Liver (tissue), 9 donors: ENCODE data around the gene CRYBG1. TPM values are rescaled to one million over a fixed set of nuclear protein-coding genes. Genes with fewer than 3 reads are reported as not detected.

Source experiments
- DNase-seq: peaks from one replicate; pipeline ENCODE4 v3.0.0-alpha.2; 2017; ENCODE audit warnings: low spot score
- H3K27ac ChIP-seq, 2 donors: one replicate each; pipeline ENCODE4 v1.7.0; 2013; ENCODE audit warnings: inconsistent platforms in 2 of 2, low read length in 2 of 2, control low read depth in 1 of 2, low read depth in 1 of 2, mild to moderate bottlenecking in 1 of 2
- H3K27me3 ChIP-seq, 4 donors: one replicate each; pipeline versions ENCODE4 v1.6.1 to v1.7.0; 2013; ENCODE audit warnings: low read length in 3 of 4, inconsistent platforms in 1 of 4, mild to moderate bottlenecking in 1 of 4, moderate library complexity in 1 of 4; ENCODE audit not compliant: control insufficient read depth in 4 of 4, insufficient read depth in 4 of 4
- H3K36me3 ChIP-seq, 4 donors: one replicate each; pipeline versions ENCODE4 v1.6.1 to v1.7.0; 2013; ENCODE audit warnings: low read length in 3 of 4, mild to moderate bottlenecking in 3 of 4, low read depth in 1 of 4, moderate library complexity in 1 of 4; ENCODE audit not compliant: control insufficient read depth in 4 of 4, insufficient read depth in 3 of 4
- H3K4me1 ChIP-seq, 4 donors: one replicate each; pipeline versions ENCODE4 v1.6.1 to v1.7.0; 2013; ENCODE audit warnings: low read length in 3 of 4, mild to moderate bottlenecking in 3 of 4, moderate library complexity in 1 of 4; ENCODE audit not compliant: control insufficient read depth in 4 of 4, insufficient read depth in 4 of 4
- H3K4me3 ChIP-seq, 3 donors: one replicate each; pipeline versions ENCODE4 v1.6.1 to v1.7.0; 2013; ENCODE audit warnings: low read length in 3 of 3, control low read depth in 1 of 3, low read depth in 1 of 3, mild to moderate bottlenecking in 1 of 3
- H3K9ac ChIP-seq, 2 donors: one replicate each; pipeline ENCODE4 v1.7.0; 2013; ENCODE audit warnings: low read length in 2 of 2, mild to moderate bottlenecking in 2 of 2, moderate library complexity in 2 of 2, control low read depth in 1 of 2, low read depth in 1 of 2
- H3K9me3 ChIP-seq, 4 donors: one replicate each; pipeline versions ENCODE4 v1.6.1 to v1.7.0; 2013; ENCODE audit warnings: low read length in 3 of 4; ENCODE audit not compliant: control insufficient read depth in 4 of 4
- ATF3 ChIP-seq: IDR thresholded peaks from 2 replicates; pipeline ENCODE4 v1.6.1; 2016; ENCODE audit warnings: antibody characterized with exemption
- CTCF ChIP-seq: fragments of 150-350 bp; IDR thresholded peaks from 2 replicates; pipeline ENCODE4 v1.5.1; 2017; ENCODE audit warnings: improper control_type of control experiment, low read depth, low read length; ENCODE audit not compliant: missing input control
- EGR1 ChIP-seq, 2 donors: IDR thresholded peaks; 2 replicates each; pipeline ENCODE4 v1.6.1; 2016 to 2018; ENCODE audit warnings: antibody characterized with exemption in 2 of 2, low read depth in 2 of 2
- FOXA1 ChIP-seq: IDR thresholded peaks from 2 replicates; pipeline ENCODE4 v1.6.1; 2016; ENCODE audit warnings: antibody characterized with exemption
- FOXA2 ChIP-seq: IDR thresholded peaks from 2 replicates; pipeline ENCODE4 v1.6.1; 2016; ENCODE audit warnings: antibody characterized with exemption
- HNF4A ChIP-seq, 2 donors: conservative IDR thresholded peaks; 2 replicates each; pipeline ENCODE4 v1.6.1; 2016; ENCODE audit warnings: antibody characterized with exemption in 2 of 2, mild to moderate bottlenecking in 2 of 2
- HNF4G ChIP-seq: IDR thresholded peaks from 2 replicates; pipeline ENCODE4 v1.6.1; 2016; ENCODE audit warnings: antibody characterized with exemption
- JUND ChIP-seq, 2 donors: IDR thresholded peaks; 2 replicates each; pipeline ENCODE4 v1.6.1; 2016; ENCODE audit warnings: antibody characterized with exemption in 2 of 2
- MAX ChIP-seq: IDR thresholded peaks from 2 replicates; pipeline ENCODE4 v1.6.1; 2016; ENCODE audit warnings: antibody characterized with exemption
- NR2F2 ChIP-seq: IDR thresholded peaks from 2 replicates; pipeline ENCODE4 v1.6.1; 2016; ENCODE audit warnings: antibody characterized with exemption
- RAD21 ChIP-seq, 2 donors: IDR thresholded peaks; 2 replicates each; pipeline ENCODE4 v1.6.1; 2016; ENCODE audit warnings: antibody characterized with exemption in 2 of 2, mild to moderate bottlenecking in 2 of 2
- REST ChIP-seq: IDR thresholded peaks from 2 replicates; pipeline ENCODE4 v1.6.1; 2016; ENCODE audit warnings: antibody characterized with exemption, mild to moderate bottlenecking
- RXRA ChIP-seq, 2 donors: IDR thresholded peaks; 2 replicates each; pipeline ENCODE4 v1.6.1; 2017 to 2018; ENCODE audit warnings: antibody characterized with exemption in 2 of 2, mild to moderate bottlenecking in 1 of 2
- SP1 ChIP-seq: IDR thresholded peaks from 2 replicates; pipeline ENCODE4 v1.6.1; 2018; ENCODE audit warnings: antibody characterized with exemption, mild to moderate bottlenecking
- TAF1 ChIP-seq: conservative IDR thresholded peaks from 2 replicates; pipeline ENCODE4 v1.6.1; 2016; ENCODE audit warnings: antibody characterized with exemption, mild to moderate bottlenecking
- YY1 ChIP-seq: IDR thresholded peaks from 2 replicates; pipeline ENCODE4 v1.6.1; 2016; ENCODE audit warnings: antibody characterized with exemption, mild to moderate bottlenecking
- ZBTB33 ChIP-seq: IDR thresholded peaks from 2 replicates; pipeline ENCODE4 v1.6.1; 2016; ENCODE audit warnings: antibody characterized with exemption
- WGBS: extraction: QIAGEN DNeasy Blood & Tissue Kit; methylation state at CpG from one replicate; pipeline ENCODE4 v1.1.7; 2013; 5-methylcytosine and 5-hydroxymethylcytosine counted together
- polyA plus RNA-seq, 2 donors: library from polyadenylated mRNA; stranded (reverse) in 1 of 2; unstranded in 1 of 2; fragments of 200-250 nt in 1 of 2; fragments of >200 nt in 1 of 2; fragmentation: Nextera tagmentation in 1 of 2; extraction: Ambion mirVana in 1 of 2; gene quantifications; one replicate each; pipeline versions ENCODE4 v1.2.1 to v1.2.3, GENCODE V29; 2013 to 2015
- total RNA-seq, 2 donors: library from RNA; depleted of rRNA; stranded (reverse); fragments of >200 nt; gene quantifications; one replicate each; pipeline ENCODE4 v1.2.3, GENCODE V29; 2014
- donor health status: healthy.
- donor health status: healthy.
- donor health status: healthy.
- donor health status: healthy.
- donor health status: healthy.

CRYBG1 gene
- total and polyA plus RNA-seq, 4 donors = 2.3 to 8.7 (median 4.0) TPM

- TF ChIP-seq FOXA2 (no peak), RXRA (IDR thresholded peaks at IDR 0.05) (no peak), JUND (IDR thresholded peaks at IDR 0.05) (no peak), HNF4G (no peak), SP1 (no peak), CTCF (no peak), EGR1 (IDR thresholded peaks at IDR 0.05; ENCODE audit: low read depth in 2 of 2) (no peak), REST (no peak), ZBTB33 (no peak), NR2F2 (no peak), YY1 (no peak), HNF4A (conservative IDR thresholded peaks at IDR 0.05) (no peak), RAD21 (IDR thresholded peaks at IDR 0.05) (no peak), TAF1 (no peak), ATF3 (no peak), MAX (no peak), FOXA1 (no peak)
- Histone ChIP-seq H3K4me3 (peak overlapping the region; percentile 84 to 99 (median 85)), H3K27ac (peak overlapping the region; percentile 95), H3K4me1 (peaks cover 8 to 44% (median 36%) of the 10 kb centered on the region in 4 donors), H3K9ac (peak overlapping the region; percentile 43 to 68), H3K36me3 (no peaks in the 10 kb centered on the region), H3K9me3 (no peaks in the 10 kb centered on the region), H3K27me3 (peaks cover 0 to 4% (median 2%) of the 10 kb centered on the region in 4 donors)
- WGBS = 1% methylated on average over 29 of the region's 29 CpGs
- DNase-seq = no peak
Measured at GRCh38 chr6:106511288-106512047, 151.0 kb downstream of the CRYBG1 start.
